ENCODE results near the gene PI4KA. TPM values are rescaled to one million over a fixed set of nuclear protein-coding genes. Genes with fewer than 3 reads are reported as not detected.
"Not testable (repeated sequence)": the region's sequence is repeated elsewhere in the genome, so short reads cannot be mapped to it uniquely, and the experiment has no call there.

Gene PI4KA
- total RNA-seq, 2 experiments from 2014 or later, result 57.9 to 59.0 TPM

DNA sequence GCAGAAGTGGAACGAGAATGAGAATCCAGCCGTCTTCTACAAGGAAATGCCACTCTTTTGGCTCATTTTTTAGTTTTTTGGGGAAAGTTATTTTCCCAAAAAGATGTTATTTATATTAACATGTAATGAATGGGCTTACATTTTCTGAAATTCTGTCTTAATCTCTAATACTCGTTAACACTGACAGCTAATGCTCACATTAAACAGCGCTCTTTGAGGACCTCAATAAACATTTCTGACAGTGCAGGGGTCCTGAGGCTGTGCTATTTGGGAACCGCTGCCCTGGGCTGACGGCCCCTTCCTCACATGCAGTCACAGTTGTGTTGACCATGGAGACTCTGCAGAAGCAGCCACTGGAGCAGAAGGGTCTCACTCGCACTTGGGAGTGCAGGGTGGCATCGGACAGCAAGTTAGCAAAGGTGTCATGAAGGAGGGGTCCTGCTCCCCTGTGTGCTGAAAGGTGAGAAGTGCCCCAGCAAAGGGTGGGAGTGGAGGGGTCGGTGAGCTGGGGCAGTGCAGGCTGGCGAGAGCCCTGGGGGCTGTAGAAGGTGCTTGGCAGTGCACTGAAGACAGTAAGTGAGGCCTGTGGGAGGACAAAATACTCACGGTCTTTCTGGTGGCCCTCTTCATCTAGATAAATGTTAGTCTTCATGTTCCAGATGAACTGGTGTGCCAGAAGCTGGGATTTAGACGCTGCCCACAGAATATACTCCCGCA is 137.8 kb downstream of the PI4KA start:
- ChIA-PET CTCF (interaction anchor here (1.1 kb wide), 1 partner anchor 63 kb away, joined by 3 read pairs; no protein-coding TSS in a partner anchor), POLR2A (no interaction called here)

DNA sequence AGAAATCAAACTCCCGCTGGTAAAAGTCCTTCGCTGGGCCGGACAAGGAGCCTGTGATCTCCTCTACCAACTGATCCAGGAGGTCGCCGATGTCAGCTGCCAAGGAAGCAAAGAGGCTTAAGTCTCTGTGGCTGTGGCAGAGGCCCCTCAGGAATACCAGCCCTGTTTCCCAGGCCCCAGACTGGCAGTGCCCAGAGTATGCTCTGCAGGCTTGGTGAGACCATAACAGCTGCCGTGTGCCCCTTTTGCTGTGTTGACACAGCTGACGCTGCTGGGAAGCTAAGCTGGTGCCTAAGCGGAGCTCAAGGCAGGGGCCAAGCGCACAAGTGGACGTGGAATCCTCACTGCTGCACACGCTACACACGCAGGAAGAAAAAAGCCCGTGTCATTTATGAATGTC is 139.9 kb downstream of the PI4KA start:
- CTCF ChIA-PET, result not testable (repeated sequence)

DNA sequence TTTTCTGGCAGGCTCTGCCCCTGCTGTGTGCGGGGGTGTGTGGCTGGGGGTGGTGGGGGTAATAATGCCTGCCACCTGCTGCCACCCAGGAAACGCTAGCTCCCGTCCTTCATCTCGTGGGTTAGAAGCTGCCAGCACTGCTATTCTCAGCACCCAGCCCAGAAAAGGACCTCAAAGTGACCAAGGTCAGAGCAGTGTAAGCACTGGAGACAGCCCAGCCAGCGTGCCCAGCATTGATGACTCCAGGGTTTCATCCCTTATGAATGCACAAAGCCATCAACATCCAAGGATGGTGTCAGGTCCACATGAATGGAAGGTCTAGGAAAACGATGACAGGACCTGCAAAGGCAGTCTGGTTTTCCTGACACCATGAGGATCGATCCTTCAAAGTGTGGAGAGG is 140.6 kb downstream of the PI4KA start:
- CTCF ChIA-PET, POLR2A ChIA-PET: not testable (repeated sequence)

More for the DNA sequence above, 139.9 kb downstream of the PI4KA start:
- POLR2A ChIA-PET, result not testable (repeated sequence)

DNA sequence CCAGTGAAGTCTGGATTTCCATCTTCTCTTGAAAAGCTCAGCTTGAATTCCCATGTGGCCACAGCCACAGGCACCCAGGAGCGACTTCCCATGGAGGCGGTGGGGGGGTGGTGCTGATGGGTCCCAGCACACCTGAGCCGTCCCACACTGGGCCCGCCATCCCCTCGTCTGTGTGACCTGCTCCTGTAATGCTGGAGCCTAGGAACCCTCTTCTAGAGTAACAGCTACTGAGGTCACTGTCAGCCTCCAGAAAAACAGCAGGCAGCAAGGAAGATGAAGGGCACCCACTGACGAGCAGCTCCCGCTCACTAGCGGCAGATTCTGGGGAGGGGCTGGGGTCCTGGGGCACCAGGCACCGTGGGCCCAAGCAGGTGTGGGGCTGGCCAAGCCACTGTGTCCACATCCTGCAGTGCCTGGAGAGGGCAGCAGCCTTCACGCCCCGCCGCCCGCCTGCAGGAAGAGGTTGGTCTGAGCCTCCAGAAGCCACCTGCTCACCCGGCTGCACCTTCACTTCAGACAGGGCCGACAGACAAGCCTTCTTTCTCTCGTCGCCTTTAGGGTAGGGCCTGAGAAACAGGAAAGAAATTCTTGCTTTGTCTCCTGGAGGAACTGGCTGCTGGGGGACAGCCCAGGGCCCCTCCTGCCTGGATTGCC is 141.3 kb downstream of the PI4KA start:
- CTCF ChIA-PET, result not testable (repeated sequence)
- POLR2A ChIA-PET, result interaction anchor here (0.7 kb wide), 1 partner anchor 209 kb away, joined by 3 read pairs; no protein-coding TSS in a partner anchor

DNA sequence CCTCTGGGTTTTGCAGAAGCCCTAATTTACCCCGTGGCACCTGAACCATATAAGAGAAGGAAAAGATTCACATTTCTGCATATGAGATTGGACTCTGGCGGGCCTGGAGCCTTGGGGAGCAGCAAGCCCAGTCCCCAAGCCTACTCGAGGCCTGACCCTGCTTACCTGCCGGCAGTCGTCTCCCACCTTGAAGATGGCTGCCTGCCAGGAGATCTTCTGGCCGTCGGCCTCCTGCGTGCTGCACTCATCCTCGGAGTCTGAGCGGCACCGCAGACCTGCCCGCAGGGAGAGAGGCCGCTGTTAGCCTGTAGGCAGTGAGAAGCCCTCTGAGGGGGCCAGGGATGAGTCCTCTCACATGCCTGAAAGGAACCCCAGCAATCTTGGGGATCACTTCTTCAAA is 145.5 kb downstream of the PI4KA start:
- CTCF ChIA-PET, result not testable (repeated sequence)

DNA sequence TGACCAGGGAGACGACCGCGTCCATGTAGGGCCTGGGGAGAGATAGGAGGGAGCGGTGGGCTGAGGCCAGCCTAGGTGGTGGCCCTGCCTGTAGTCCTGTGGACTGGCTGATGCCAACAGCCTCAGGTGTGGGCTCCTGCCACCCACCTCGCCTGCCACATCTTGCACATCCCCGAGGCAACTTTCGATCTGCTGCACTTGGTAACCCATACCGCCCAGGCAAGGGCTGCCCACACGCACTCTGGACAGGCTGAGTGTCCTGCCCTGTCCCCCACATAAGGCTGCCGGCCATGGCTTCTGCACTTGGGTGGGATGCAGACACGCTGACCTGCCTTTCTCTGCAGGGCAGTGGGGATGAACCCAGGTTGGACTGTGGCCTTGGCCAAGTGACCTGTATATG is 148.6 kb downstream of the PI4KA start:
- CTCF ChIA-PET, POLR2A ChIA-PET: not testable (repeated sequence)

More for the DNA sequence above, 145.5 kb downstream of the PI4KA start:
- POLR2A ChIA-PET, result not testable (repeated sequence)

DNA sequence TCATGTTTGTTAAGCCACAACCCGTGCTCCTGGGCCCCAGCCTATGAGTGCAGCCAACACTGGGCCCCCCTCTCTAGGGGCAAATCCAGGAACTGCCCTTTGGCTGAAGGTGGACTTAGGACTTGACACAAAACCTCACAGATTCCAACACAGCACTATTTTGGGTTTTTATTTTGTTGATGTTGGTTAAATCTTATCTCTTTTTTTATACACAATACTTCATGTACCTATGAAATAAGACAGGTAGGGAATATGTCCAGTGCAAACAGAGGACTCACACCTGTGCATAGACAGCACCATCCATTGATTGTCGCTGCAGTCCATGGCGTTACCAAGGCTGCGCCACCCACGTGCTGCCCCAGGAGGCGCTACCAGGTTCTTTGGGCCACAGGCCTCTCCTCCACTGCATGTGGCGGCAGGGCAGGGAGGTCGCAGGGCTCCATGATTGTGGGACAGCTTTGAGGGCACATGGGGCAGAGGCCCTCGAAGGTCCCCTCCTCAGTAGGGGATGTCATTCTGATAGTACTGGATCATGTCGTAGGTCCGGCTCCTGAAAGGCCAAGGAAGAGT is 151.0 kb downstream of the PI4KA start:
- CTCF ChIA-PET, POLR2A ChIA-PET: not testable (repeated sequence)

DNA sequence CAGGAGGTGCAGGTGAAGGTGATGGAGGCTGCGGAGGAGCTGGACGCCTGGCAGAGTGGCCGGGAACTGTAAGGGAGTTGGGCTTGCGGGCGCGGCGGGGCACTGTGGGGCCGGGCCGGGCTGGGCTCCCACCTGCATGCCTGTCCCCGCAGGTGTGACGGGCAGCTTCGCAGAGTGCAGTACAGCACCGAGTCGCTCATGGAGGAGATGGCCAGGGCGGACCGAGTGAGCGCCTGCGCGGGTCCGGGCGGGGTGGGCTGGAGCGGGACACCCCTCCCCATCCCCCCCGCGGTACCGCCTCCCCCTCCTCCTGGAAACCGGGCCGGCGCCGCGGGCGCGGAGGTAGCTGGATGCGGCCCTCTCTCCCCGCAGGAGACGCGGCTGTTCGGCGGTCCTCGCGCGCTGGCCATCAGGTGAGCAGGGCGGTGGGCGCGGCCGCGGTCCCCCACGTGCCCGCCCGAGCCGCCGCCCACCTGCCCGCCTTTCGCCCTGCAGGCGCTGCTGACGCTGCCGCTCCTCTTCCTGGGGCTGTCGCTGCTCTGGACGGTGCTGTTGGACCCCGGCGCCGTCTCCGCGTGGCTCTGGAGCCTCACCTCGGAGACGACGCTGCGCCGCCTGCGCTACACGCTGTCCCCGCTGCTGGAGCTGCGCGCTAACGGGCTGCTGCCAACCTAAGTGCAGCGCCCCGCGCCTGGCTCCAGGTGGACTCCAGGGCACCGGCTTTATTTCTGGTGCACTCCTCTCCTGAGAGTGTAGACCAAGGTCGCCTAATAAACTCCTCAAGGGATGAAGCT is 154.6 kb downstream of the PI4KA start:
- POLR2A ChIA-PET, result not testable (repeated sequence)
- CTCF ChIA-PET, result interaction anchor here (1.1 kb wide), 1 partner anchor 285 kb away, joined by 3 read pairs; no protein-coding TSS in a partner anchor

DNA sequence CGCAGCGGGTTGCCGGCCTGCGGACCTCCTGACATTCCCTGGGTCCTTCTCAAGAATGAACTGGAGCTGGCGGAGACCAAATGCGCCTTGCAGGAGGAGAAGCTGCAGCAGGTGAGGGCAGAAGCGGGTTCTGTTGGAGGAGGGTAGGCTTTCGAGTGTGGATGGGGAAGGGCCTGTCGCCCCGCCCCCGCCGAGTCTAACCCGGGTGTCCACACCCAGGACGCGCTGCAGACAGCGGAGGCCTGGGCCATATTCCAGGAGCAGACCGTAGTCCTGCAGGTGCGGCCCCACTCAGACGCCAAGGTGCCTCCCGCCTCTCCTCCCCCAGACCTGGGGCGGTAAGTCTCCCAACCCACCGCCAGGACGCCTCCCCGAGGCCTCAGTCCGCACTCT is 155.2 kb downstream of the PI4KA start:
- POLR2A ChIA-PET, CTCF ChIA-PET: not testable (repeated sequence)

DNA sequence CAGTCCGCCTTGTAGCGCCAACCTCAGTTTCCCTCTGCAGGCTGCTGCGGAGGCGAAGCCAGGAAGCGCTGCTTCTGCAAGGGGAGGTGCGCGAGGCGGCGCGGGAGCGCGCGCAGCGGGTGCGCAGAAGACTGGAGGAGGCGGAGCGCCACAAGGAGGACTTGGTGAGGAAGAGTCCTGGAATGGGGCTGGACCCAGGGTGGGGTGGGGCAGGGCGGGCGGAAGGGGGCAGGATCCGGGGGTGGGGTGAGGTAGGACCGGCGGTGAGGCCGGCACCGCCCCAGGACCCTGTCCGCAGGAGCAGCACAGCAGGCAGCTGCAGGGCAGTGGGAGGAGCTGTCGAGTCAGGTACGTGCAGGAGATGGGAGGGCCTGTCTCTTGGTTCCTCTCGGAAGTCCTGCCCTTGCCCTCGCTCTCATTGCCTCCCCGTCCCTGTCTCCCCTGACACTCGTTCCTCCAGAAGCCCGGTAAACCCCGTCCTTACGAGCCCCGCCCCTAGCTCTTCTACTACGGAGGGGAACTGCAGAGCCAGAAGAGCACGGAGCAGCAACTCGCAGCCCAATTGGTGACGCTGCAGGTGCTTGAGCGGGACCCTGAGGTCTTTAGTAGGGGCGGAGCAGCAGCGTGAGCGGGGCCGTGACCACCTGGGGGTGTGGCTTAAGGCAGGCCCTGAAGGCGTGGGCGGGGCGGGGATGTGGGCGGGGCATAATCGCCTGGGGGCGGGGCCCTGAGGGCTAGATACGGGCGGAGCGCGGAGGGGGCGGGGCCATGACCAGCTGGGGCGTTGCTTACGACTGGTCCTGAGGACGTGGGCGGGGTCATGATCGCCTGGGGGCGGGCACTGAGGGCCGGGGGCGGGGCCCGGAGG is 155.8 kb downstream of the PI4KA start:
- POLR2A ChIA-PET, result interaction anchor here (0.7 kb wide), 1 partner anchor 165 kb away, joined by 5 read pairs; no protein-coding TSS in a partner anchor
- CTCF ChIA-PET, result not testable (repeated sequence)

DNA sequence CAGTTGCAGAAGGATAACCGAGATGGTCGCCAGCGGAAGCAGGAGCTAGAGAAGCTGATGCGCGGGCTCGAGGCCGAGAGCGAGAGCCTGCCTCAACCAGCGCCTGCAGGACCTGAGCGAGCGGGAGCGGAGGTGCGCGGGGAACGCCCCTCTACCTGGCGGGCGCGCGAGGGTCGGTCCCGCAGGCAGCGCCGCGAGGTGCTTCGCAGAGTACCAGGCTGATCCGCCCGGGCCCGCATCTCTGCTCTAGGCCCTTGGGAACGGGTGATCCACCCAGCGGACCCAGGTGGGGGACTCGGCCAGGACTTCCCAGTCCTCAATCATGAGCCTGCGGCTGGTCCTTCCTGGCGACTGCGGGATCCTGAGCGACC is 156.5 kb downstream of the PI4KA start:
- CTCF ChIA-PET, result interaction anchor here (0.6 kb wide), 1 partner anchor 122 kb away, joined by 3 read pairs; no protein-coding TSS in a partner anchor
- POLR2A ChIA-PET, result not testable (repeated sequence)

DNA sequence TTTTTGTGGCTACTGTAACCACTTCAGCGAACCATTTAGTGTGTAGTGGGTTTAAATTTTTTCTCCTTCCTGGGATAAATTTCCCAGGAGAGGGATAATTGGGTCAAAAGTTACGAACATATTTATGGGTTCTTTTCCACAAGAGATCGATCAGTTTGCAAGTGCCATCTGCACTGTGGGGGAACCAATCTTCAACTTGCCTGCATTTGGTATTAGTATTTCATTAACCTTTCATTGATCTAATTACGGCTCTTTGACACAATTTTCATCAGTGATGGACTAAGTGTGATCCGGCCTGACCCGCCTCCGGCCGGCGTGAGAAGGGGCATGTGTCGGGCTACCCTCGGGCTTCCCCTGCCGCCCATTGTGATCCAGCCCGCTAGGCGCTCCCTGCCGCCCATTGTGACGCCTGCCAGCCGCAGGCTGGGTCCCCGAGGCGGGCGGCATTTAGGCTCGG is 156.9 kb downstream of the PI4KA start:
- CTCF ChIA-PET, result interaction anchor here (0.6 kb wide), 1 partner anchor 123 kb away, joined by 3 read pairs; no protein-coding TSS in a partner anchor
- POLR2A ChIA-PET, result not testable (repeated sequence)

DNA sequence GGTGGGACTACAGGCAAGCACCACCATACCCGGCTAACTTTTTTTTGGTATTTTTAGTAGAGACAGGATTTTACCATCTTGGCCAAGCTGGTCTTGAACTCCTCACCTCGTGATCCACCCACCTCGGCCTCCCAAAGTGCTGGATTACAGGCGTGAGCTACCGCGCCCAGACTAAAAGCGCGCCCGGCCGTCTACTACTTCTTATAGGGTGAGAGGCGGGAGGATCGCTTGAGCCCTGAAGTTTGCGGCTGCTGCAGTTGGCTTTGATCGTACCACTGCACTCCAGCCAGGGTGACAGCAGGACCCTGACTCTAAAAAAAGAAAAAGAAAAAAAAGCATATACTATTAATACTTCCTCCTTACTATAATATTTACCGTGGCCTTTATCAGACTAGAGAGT is 158.3 kb downstream of the PI4KA start:
- POLR2A ChIA-PET, result interaction anchor here (0.6 kb wide), 1 partner anchor 11 kb away, joined by 3 read pairs; no protein-coding TSS in a partner anchor
- CTCF ChIA-PET, result not testable (repeated sequence)

DNA sequence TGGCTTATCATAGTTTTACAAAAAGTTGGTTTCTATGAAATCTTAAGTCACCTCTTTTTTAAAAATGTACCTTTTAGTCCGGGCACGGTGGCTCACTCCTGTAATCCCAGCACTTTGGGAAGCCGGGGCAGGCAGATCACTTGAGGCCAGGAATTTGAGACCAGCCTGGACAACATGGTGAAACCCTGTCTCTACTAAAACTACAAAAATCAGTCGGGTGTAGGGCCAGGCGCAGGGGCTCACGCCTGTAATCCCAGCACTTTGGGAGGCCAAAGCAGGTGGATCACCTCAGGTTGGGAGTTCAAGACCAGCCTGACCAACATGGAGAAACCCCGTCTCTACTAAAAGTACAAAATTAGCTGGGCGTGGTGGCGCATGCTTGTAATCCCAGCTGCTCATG is 158.8 kb downstream of the PI4KA start:
- POLR2A ChIA-PET, CTCF ChIA-PET: not testable (repeated sequence)

DNA sequence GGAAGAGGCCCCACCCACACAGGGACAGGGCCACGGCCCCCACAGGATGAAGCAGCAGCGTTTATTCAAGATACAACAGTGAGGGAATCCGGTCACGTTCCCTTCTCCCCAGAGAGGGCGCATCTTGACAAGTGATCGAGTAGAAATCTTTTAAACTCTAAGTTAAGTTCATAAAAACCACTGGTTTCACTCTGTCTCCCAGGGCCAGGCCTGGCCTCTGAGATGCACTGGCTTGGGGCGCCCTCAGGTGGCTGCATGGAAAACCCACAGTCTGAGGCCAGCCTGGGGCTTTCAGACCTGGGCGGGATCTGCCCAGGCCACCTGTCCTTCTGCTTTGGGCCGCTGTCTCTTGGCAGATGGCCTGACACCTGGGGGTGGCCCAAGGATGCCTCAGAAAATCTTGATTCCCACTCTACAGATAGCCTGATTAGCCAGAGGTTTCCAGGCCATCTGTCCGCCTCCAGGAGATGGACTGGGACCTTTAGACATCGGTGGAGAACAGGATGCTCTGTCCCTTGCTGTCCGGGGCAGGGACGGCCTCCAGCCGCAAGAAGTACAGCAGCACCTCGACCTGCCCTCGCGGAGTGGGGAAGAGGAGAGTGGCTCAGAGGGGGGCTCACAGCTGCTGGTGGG is 161.0 kb downstream of the PI4KA start:
- POLR2A ChIA-PET, CTCF ChIA-PET: not testable (repeated sequence)

DNA sequence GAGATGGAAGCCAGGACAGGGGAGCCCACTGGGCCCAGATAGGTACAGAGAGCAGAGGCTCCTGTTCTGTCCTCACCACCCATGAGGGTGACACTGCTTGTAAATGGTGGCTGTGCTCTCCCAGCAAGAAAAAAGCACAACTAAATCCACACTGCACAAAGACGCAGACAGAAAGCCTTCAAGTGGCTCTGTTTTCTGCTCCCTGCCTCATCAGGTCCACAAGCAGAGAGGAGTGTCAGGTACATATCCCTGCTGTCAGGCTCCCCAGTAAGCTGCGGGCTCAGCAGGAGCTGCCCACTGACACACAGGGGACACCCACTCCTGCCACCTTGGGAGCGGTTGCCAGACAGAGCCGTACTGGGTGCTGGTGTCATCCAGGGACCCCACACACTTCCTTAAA is 162.6 kb downstream of the PI4KA start:
- POLR2A ChIA-PET, result not testable (repeated sequence)

DNA sequence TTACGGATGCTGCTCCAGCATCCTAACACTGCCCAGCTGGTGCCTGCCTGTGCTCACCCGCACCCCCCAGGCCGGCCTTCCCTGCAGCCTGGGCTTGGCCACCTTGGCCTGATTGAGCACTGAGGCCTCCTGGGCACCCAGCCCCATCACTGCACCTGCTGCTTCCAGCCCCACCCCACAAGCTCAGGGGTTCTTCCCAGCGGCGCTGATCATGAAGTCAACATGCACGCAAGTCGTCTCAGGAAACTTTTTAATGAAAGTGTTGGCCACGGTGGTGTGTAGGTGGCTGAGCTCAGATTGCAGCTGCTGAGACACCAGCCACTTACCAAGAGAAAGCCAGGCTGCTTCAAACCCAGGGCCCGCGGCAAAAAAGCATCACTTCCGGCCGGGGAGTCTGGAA is 163.4 kb downstream of the PI4KA start:
- CTCF ChIA-PET, result not testable (repeated sequence)

More for the DNA sequence above, 162.6 kb downstream of the PI4KA start:
- CTCF ChIA-PET, result not testable (repeated sequence)

DNA sequence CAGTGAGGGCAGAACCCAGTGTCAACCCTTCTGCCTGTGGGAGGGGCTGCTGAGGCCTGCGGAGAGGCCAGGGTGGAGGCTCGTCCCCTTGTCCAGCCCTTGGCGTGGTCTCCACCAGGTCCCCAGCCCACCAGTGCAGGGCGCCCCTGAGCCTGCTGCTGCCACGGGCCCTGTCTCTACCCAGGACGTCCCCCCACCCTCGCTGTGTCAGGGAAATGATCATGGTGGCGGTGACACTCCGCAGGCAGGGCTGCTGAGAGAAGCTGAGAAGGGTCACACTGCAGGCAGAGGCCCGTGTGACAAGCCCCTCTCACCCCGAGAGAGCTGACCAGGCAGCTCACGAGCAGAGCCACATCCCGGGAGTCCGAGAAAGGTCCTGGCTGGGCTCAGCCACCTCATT is 164.4 kb downstream of the PI4KA start:
- CTCF ChIA-PET, POLR2A ChIA-PET: not testable (repeated sequence)

More for the DNA sequence above, 163.4 kb downstream of the PI4KA start:
- POLR2A ChIA-PET, result not testable (repeated sequence)

DNA sequence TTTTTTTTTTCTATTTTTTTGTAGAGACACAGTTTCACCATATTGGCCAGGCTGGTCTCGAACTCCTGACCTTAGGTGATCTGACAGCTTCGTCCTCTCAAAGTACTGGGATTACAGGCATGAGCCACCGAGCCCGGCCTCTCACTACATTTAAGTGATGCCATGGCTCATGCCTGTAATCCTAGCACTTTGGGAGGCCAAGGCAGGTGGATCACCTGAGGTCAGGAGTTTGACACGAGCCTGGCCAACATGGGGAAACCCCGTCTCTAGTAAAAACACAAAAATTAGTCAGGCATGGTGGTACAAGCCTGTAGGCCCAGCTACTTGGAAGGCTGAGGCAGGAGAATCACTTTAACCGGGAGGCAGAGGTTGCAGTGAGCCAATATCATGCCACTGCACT is 165.7 kb downstream of the PI4KA start:
- CTCF ChIA-PET, POLR2A ChIA-PET: not testable (repeated sequence)

Data from activated CD8-positive, alpha-beta memory T cell treated with anti-CD3 and anti-CD28 coated beads for 36 hours (primary cell).